Measurements from ENCODE around the gene PDXP. TPM values are rescaled to one million over a fixed set of nuclear protein-coding genes. Genes with fewer than 3 reads are reported as not detected.

Gene PDXP
- total RNA-seq, 1 experiment from 2014 or later: 42.7 TPM

- Histone ChIP-seq H3K4me1 (ENCODE audit: control insufficient read depth in 1 of 2, insufficient read depth in 2 of 2, low read length in 2 of 2) (peaks cover 14 to 35% of the 10 kb centered on the region in 2 experiments), H3K4me3 (replicated peaks in 1 of 2; ENCODE audit: low read depth in 1 of 2, low read length in 2 of 2) (no peak overlapping the region), H3K27me3 (ENCODE audit: insufficient read depth, low read length) (no peaks in the 10 kb centered on the region), H3K9me3 (ENCODE audit: control insufficient read depth in 1 of 2, insufficient read depth in 1 of 2, low read depth in 1 of 2, low read length in 2 of 2) (no peaks in the 10 kb centered on the region), H3K36me3 (ENCODE audit: control insufficient read depth in 1 of 2, insufficient read depth in 2 of 2, low read length in 2 of 2) (peaks cover 8 to 20% of the 10 kb centered on the region in 2 experiments; a peak in 1 of 4 replicates), H3K9me2 (ENCODE audit: insufficient read depth) (no peaks in the 10 kb centered on the region), H3K9ac (ENCODE audit: low read length) (no peak overlapping the region), H4K20me1 (ENCODE audit: insufficient read depth) (no peaks in the 10 kb centered on the region), H3K4me2 (ENCODE audit: low read length) (no peak overlapping the region), H2AFZ (ENCODE audit: low read depth, low read length, poor library complexity, severe bottlenecking) (no peak overlapping the region), H3K79me2 (ENCODE audit: insufficient read depth, low read length) (peaks cover 41% of the 10 kb centered on the region), H3K27ac (ENCODE audit: low read depth, low read length) (no peak overlapping the region; the same call in 1 of the 2 replicates)
- intact Hi-C loops (cut with micrococcal nuclease): no loop called here
- no peak for DNase-seq (ENCODE audit: low read depth, low spot score)
- ChIA-PET POLR2A (no interaction called here), RAD21 (ENCODE audit: low non-redundant PET in 1 of 2, low total read pairs in 2 of 2, uncharacterized antibody in 2 of 2, unreplicated experiment in 2 of 2) (no interaction called here), CTCF (no interaction called here)
- BruUV-seq (replicated peaks): no TSS peak
- no peak for TF ChIP-seq POLR2A (IDR thresholded peaks at IDR 0.05; ENCODE audit: borderline replicate concordance, extremely low read depth, insufficient read depth, insufficient read length)
- no peak for TF ChIP-seq SP1 (IDR thresholded peaks at IDR 0.05; ENCODE audit: low read depth)
- TF ChIP-seq ATF3 (IDR thresholded peaks at IDR 0.05): no peak
- TF ChIP-seq EZH2phosphoT487 (IDR thresholded peaks at IDR 0.05; ENCODE audit: borderline replicate concordance): no peak
- no peak for ATAC-seq
Measured at GRCh38 chr22:37665487-37665886, 7.0 kb downstream of the PDXP start.

DNA sequence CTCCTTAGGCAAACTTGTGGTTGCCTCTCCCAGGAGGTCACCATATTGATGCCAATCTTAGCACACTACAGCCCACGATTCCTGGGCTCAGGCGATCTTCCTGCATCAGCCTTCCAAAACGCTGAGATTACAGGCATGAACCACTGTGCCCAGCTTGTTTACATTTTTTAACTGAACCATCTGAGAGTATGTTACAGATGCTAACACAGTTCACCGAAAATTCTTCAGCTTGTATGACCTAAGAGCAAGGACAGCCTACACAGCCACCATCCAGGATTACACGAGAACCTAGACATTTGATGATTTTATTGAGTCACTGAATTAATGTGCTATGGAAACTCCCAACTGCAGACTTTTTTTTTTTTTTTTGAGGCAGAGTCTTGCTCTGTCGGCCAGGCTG lies 11.1 kb downstream of the PDXP start:
- Histone ChIP-seq H2AFZ (ENCODE audit: low read depth, low read length, poor library complexity, severe bottlenecking) (no peak overlapping the region), H3K4me1 (ENCODE audit: control insufficient read depth in 1 of 2, insufficient read depth in 2 of 2, low read length in 2 of 2) (peaks cover 37 to 53% of the 10 kb centered on the region in 2 experiments), H3K9me3 (ENCODE audit: control insufficient read depth in 1 of 2, insufficient read depth in 1 of 2, low read depth in 1 of 2, low read length in 2 of 2) (no peaks in the 10 kb centered on the region), H3K9me2 (ENCODE audit: insufficient read depth) (no peaks in the 10 kb centered on the region), H3K79me2 (ENCODE audit: insufficient read depth, low read length) (peaks cover 6% of the 10 kb centered on the region), H3K9ac (ENCODE audit: low read length) (no peak overlapping the region), H3K4me3 (replicated peaks in 1 of 2; ENCODE audit: low read depth in 1 of 2, low read length in 2 of 2) (no peak overlapping the region), H3K27me3 (ENCODE audit: insufficient read depth, low read length) (no peaks in the 10 kb centered on the region), H4K20me1 (ENCODE audit: insufficient read depth) (no peaks in the 10 kb centered on the region), H3K27ac (ENCODE audit: low read depth, low read length) (no peak overlapping the region), H3K36me3 (ENCODE audit: control insufficient read depth in 1 of 2, insufficient read depth in 2 of 2, low read length in 2 of 2) (peaks cover 6 to 14% of the 10 kb centered on the region in 2 experiments; a peak in 1 of 4 replicates), H3K4me2 (ENCODE audit: low read length) (no peak overlapping the region)
- intact Hi-C loops (cut with micrococcal nuclease): no loop called here
- DNase-seq (ENCODE audit: low read depth, low spot score): no peak
- CTCF ChIA-PET: interaction anchor here (0.6 kb wide), 1 partner anchor 26 kb away, joined by 3 read pairs; no protein-coding TSS in a partner anchor
- TF ChIP-seq ZFX (IDR thresholded peaks at IDR 0.05) (no peak), EZH2 (IDR thresholded peaks at IDR 0.05) (no peak), ZNF274 (IDR thresholded peaks at IDR 0.05; ENCODE audit: low read depth, low read length) (no peak), EZH2phosphoT487 (IDR thresholded peaks at IDR 0.05; ENCODE audit: borderline replicate concordance) (no peak), POLR2AphosphoS5 (IDR thresholded peaks at IDR 0.05; ENCODE audit: low read depth, low read length) (no peak), ATF3 (IDR thresholded peaks at IDR 0.05) (no peak), REST (IDR thresholded peaks at IDR 0.05; ENCODE audit: low read depth) (no peak), RAD21 (IDR thresholded peaks at IDR 0.05; ENCODE audit: low read depth) (no peak), FOSL1 (IDR thresholded peaks at IDR 0.05; ENCODE audit: low read depth) (no peak)
- TF ChIP-seq, protein P1, sequence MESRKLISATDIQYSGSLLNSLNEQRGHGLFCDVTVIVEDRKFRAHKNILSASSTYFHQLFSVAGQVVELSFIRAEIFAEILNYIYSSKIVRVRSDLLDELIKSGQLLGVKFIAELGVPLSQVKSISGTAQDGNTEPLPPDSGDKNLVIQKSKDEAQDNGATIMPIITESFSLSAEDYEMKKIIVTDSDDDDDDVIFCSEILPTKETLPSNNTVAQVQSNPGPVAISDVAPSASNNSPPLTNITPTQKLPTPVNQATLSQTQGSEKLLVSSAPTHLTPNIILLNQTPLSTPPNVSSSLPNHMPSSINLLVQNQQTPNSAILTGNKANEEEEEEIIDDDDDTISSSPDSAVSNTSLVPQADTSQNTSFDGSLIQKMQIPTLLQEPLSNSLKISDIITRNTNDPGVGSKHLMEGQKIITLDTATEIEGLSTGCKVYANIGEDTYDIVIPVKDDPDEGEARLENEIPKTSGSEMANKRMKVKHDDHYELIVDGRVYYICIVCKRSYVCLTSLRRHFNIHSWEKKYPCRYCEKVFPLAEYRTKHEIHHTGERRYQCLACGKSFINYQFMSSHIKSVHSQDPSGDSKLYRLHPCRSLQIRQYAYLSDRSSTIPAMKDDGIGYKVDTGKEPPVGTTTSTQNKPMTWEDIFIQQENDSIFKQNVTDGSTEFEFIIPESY (IDR thresholded peaks at IDR 0.05; ENCODE audit: extremely low read depth, insufficient replicate concordance, low read length): no peak
- BruUV-seq (replicated peaks): no TSS peak
- POLR2A ChIA-PET: no interaction called here
- no peak for ATAC-seq
- RAD21 ChIA-PET (ENCODE audit: low non-redundant PET in 1 of 2, low total read pairs in 2 of 2, uncharacterized antibody in 2 of 2, unreplicated experiment in 2 of 2): no interaction called here

Data from HCT116 (cell line).